ENCODE results near the gene CHRNG.

The CHRNG gene

DNA sequence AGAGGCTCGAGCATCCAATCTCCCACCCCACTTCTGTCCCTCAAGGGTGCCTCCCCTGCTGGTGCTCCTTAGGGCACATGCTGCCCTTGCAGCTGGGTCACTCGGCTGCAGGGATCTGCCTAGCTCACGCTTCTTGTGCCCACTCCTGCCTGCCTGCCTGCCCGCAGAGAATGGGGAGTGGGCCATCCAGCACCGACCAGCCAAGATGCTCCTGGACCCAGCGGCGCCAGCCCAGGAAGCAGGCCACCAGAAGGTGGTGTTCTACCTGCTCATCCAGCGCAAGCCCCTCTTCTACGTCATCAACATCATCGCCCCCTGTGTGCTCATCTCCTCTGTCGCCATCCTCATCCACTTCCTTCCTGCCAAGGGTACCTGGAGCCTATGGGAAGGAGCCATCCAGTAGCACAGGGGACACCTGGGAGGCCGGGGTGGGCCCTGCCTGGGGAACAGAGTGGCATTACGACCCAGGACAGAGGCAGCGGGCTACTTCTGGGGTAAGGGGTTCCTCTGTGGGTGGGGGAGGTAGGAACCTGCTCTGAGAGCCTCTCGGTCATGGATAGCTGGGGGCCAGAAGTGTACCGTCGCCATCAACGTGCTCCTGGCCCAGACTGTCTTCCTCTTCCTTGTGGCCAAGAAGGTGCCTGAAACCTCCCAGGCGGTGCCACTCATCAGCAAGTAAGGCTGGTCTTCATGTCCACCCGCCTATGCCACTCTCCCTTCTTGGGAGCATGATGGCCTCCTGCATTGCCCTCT, 3.4 kb downstream of the CHRNG start:
- peaks cover 27% of the 10 kb centered on the region for H3K79me2 ChIP-seq (ENCODE audit: control insufficient read depth, low read length)
- H3F3A ChIP-seq (ENCODE audit: control insufficient read depth, insufficient read depth) = no peaks in the 10 kb centered on the region
- no peaks in the 10 kb centered on the region for H3K9me3 ChIP-seq (ENCODE audit: control insufficient read depth, insufficient read depth, low read length)
- peaks cover 3% of the 10 kb centered on the region; the same call in 1 of the 2 replicates for H4K20me1 ChIP-seq (ENCODE audit: control insufficient read depth, insufficient read depth, low read depth, low read length)
- H3K36me3 ChIP-seq (ENCODE audit: control insufficient read depth, low read length) = peaks cover 25% of the 10 kb centered on the region
- H3K9me2 ChIP-seq (replicated peaks; ENCODE audit: control insufficient read depth, low read length) = no peaks in the 10 kb centered on the region
- H3K27ac ChIP-seq (ENCODE audit: low read depth, low read length) = no peak overlapping the region
- H3K27me3 ChIP-seq (ENCODE audit: control insufficient read depth, low read length) = no peaks in the 10 kb centered on the region
- H3K4me1 ChIP-seq (ENCODE audit: control insufficient read depth, low read length) = peaks cover 15% of the 10 kb centered on the region; the same call in 1 of the 2 replicates
- no peak overlapping the region for H3K4me3 ChIP-seq (ENCODE audit: low read length)
- TF ChIP-seq, protein P1, sequence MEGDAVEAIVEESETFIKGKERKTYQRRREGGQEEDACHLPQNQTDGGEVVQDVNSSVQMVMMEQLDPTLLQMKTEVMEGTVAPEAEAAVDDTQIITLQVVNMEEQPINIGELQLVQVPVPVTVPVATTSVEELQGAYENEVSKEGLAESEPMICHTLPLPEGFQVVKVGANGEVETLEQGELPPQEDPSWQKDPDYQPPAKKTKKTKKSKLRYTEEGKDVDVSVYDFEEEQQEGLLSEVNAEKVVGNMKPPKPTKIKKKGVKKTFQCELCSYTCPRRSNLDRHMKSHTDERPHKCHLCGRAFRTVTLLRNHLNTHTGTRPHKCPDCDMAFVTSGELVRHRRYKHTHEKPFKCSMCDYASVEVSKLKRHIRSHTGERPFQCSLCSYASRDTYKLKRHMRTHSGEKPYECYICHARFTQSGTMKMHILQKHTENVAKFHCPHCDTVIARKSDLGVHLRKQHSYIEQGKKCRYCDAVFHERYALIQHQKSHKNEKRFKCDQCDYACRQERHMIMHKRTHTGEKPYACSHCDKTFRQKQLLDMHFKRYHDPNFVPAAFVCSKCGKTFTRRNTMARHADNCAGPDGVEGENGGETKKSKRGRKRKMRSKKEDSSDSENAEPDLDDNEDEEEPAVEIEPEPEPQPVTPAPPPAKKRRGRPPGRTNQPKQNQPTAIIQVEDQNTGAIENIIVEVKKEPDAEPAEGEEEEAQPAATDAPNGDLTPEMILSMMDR (IDR thresholded peaks at IDR 0.05; ENCODE audit: low read depth, low read length, poor library complexity, severe bottlenecking) = no peak
- no peak for TF ChIP-seq EZH2phosphoT487 (IDR thresholded peaks at IDR 0.05; ENCODE audit: borderline replicate concordance, low read length)
- no peak overlapping the region for H3K4me2 ChIP-seq (ENCODE audit: low read length)

DNA sequence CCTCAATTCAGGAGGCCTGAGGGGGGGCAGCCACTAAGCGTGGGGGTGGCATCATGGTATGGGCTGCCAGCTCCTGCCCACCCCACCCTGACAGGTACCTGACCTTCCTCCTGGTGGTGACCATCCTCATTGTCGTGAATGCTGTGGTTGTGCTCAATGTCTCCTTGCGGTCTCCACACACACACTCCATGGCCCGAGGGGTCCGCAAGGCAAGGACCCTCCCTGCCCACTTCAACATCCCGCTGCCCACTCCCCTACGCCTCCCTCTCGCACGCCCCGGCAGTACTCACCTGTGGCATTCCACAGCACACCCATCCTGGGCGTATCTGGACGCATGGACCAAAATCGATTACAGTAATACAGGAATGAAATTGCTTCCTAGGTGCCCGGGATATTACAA, 4.0 kb downstream of the CHRNG start:
- Histone ChIP-seq H3K4me1 (ENCODE audit: control insufficient read depth, low read length) (peaks cover 17% of the 10 kb centered on the region; the same call in 1 of the 2 replicates), H3K9me2 (replicated peaks; ENCODE audit: control insufficient read depth, low read length) (no peaks in the 10 kb centered on the region), H3K79me2 (ENCODE audit: control insufficient read depth, low read length) (peaks cover 33% of the 10 kb centered on the region), H3K4me2 (ENCODE audit: low read length) (no peak overlapping the region), H4K20me1 (ENCODE audit: control insufficient read depth, insufficient read depth, low read depth, low read length) (peaks cover 3% of the 10 kb centered on the region; the same call in 1 of the 2 replicates), H3F3A (ENCODE audit: control insufficient read depth, insufficient read depth) (no peaks in the 10 kb centered on the region), H3K9me3 (ENCODE audit: control insufficient read depth, insufficient read depth, low read length) (no peaks in the 10 kb centered on the region), H3K36me3 (ENCODE audit: control insufficient read depth, low read length) (peaks cover 31% of the 10 kb centered on the region), H3K27me3 (ENCODE audit: control insufficient read depth, low read length) (no peaks in the 10 kb centered on the region), H3K27ac (ENCODE audit: low read depth, low read length) (no peak overlapping the region), H3K4me3 (ENCODE audit: low read length) (no peak overlapping the region)
- TF ChIP-seq, protein P1 (IDR thresholded peaks at IDR 0.05; ENCODE audit: low read depth, low read length, poor library complexity, severe bottlenecking) = no peak
- TF ChIP-seq EZH2phosphoT487 (IDR thresholded peaks at IDR 0.05; ENCODE audit: borderline replicate concordance, low read length) = no peak

DNA sequence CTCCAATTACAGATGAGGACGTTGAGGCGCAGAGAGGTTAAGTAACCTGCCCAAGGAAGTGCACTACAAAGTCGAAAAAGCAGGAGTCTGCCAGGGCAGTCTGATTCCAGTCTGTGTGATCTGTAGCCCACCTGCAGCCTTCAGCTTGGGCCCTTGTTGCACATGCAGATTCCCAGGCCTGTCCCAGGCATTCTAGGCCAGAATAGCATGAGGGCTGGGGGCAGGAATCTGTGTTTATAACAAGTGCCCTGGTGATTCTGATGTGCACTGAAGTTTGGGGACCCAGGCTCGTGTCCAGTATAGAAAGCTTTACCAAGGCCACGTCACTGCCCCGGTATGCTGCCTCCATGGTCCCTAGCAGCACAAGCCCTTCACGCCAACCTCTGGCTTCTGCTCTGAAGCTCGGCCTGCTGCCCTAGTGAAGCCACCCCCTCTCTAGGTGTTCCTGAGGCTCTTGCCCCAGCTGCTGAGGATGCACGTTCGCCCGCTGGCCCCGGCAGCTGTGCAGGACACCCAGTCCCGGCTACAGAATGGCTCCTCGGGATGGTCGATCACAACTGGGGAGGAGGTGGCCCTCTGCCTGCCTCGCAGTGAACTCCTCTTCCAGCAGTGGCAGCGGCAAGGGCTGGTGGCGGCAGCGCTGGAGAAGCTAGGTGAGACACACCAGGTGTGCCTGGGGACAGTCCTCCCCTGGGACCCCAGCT, 4.6 kb downstream of the CHRNG start:
- Histone ChIP-seq H3K79me2 (ENCODE audit: control insufficient read depth, low read length) (peaks cover 38% of the 10 kb centered on the region), H3K4me3 (ENCODE audit: low read length) (no peak overlapping the region), H3K27ac (ENCODE audit: low read depth, low read length) (no peak overlapping the region), H3F3A (ENCODE audit: control insufficient read depth, insufficient read depth) (no peaks in the 10 kb centered on the region), H3K4me1 (ENCODE audit: control insufficient read depth, low read length) (peaks cover 15% of the 10 kb centered on the region), H3K9me3 (ENCODE audit: control insufficient read depth, insufficient read depth, low read length) (no peaks in the 10 kb centered on the region), H3K36me3 (ENCODE audit: control insufficient read depth, low read length) (peaks cover 35% of the 10 kb centered on the region), H3K27me3 (ENCODE audit: control insufficient read depth, low read length) (no peaks in the 10 kb centered on the region), H4K20me1 (ENCODE audit: control insufficient read depth, insufficient read depth, low read depth, low read length) (peaks cover 3% of the 10 kb centered on the region; the same call in 1 of the 2 replicates), H3K9me2 (replicated peaks; ENCODE audit: control insufficient read depth, low read length) (no peaks in the 10 kb centered on the region), H3K4me2 (ENCODE audit: low read length) (no peak overlapping the region)
- no peak for TF ChIP-seq EZH2phosphoT487 (IDR thresholded peaks at IDR 0.05; ENCODE audit: borderline replicate concordance, low read length)
- TF ChIP-seq, protein P1 (IDR thresholded peaks at IDR 0.05; ENCODE audit: low read depth, low read length, poor library complexity, severe bottlenecking) = no peak
